ENCODE data around the gene NUDCD3. TPM values are rescaled to one million over a fixed set of nuclear protein-coding genes. Genes with fewer than 3 reads are reported as not detected.

NUDCD3 gene
- total RNA-seq, 1 experiment from 2014 or later, result 94.6 TPM

DNA sequence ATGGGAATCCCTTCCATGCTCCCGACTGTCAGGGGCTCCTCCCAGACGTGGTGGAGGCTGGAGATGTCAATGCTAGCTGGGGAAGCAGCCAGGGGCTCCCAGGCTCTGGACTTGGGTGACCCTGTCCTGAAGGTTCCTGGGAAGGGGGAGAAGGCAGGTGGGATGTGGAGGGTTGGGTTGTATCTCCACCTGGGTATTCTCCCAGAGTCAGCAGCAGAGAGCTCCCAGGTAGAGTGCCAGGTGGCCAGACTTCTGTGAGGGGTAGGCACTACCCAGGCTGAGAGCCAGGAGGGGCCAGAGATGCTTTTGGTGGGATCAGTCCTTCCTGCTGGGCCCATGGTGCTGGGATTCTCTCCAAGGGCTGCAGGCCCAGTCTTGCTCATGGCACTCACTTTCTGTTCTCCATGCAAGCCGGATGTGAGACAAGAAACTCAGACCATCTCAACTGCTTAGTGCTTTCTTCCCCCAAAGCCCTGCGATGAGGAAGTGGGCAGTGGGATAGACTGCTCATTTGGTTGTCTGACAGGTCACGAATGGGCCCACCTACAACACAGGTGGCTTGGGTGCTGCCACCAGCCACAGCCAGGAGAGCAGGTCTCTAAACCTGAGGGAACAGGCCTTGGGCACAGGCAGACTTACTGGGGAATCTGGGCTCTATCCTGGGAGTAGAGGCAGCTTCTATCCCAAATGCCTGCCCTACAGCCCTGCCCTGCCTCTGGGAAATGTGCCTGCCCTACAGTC, 112.6 kb downstream of the NUDCD3 start:
- H2AFZ ChIP-seq (ENCODE audit: low read depth, low read length, poor library complexity, severe bottlenecking), result no peak overlapping the region
- no peaks in the 10 kb centered on the region for H3K9me2 ChIP-seq (ENCODE audit: insufficient read depth)
- no peaks in the 10 kb centered on the region for H3K36me3 ChIP-seq (ENCODE audit: control insufficient read depth in 1 of 2, insufficient read depth in 2 of 2, low read length in 2 of 2)
- no peak for TF ChIP-seq ZFX (IDR thresholded peaks at IDR 0.05)
- no peak for TF ChIP-seq EZH2 (IDR thresholded peaks at IDR 0.05)
- TF ChIP-seq EZH2phosphoT487 (IDR thresholded peaks at IDR 0.05; ENCODE audit: borderline replicate concordance), result no peak
- TF ChIP-seq, protein P1, sequence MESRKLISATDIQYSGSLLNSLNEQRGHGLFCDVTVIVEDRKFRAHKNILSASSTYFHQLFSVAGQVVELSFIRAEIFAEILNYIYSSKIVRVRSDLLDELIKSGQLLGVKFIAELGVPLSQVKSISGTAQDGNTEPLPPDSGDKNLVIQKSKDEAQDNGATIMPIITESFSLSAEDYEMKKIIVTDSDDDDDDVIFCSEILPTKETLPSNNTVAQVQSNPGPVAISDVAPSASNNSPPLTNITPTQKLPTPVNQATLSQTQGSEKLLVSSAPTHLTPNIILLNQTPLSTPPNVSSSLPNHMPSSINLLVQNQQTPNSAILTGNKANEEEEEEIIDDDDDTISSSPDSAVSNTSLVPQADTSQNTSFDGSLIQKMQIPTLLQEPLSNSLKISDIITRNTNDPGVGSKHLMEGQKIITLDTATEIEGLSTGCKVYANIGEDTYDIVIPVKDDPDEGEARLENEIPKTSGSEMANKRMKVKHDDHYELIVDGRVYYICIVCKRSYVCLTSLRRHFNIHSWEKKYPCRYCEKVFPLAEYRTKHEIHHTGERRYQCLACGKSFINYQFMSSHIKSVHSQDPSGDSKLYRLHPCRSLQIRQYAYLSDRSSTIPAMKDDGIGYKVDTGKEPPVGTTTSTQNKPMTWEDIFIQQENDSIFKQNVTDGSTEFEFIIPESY (IDR thresholded peaks at IDR 0.05; ENCODE audit: extremely low read depth, insufficient replicate concordance, low read length), result no peak
- TF ChIP-seq ELF1 (IDR thresholded peaks at IDR 0.05; ENCODE audit: borderline replicate concordance, low read depth), result no peak
- no peak for TF ChIP-seq SRF (IDR thresholded peaks at IDR 0.05; ENCODE audit: low read depth)
- no peak for TF ChIP-seq YY1 (IDR thresholded peaks at IDR 0.05; ENCODE audit: extremely low read depth, insufficient replicate concordance, low read depth, low read length)
- TF ChIP-seq SIN3A (IDR thresholded peaks at IDR 0.05; ENCODE audit: low read depth), result no peak
- TF ChIP-seq POLR2AphosphoS5 (IDR thresholded peaks at IDR 0.05; ENCODE audit: low read depth, low read length), result no peak
- TF ChIP-seq, protein P2, sequence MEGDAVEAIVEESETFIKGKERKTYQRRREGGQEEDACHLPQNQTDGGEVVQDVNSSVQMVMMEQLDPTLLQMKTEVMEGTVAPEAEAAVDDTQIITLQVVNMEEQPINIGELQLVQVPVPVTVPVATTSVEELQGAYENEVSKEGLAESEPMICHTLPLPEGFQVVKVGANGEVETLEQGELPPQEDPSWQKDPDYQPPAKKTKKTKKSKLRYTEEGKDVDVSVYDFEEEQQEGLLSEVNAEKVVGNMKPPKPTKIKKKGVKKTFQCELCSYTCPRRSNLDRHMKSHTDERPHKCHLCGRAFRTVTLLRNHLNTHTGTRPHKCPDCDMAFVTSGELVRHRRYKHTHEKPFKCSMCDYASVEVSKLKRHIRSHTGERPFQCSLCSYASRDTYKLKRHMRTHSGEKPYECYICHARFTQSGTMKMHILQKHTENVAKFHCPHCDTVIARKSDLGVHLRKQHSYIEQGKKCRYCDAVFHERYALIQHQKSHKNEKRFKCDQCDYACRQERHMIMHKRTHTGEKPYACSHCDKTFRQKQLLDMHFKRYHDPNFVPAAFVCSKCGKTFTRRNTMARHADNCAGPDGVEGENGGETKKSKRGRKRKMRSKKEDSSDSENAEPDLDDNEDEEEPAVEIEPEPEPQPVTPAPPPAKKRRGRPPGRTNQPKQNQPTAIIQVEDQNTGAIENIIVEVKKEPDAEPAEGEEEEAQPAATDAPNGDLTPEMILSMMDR (IDR thresholded peaks at IDR 0.05 in 2 of 3, conservative IDR thresholded peaks at IDR 0.05 in 1 of 3; ENCODE audit: borderline replicate concordance in 1 of 3, insufficient read depth in 1 of 3, low read depth in 2 of 3, low read length in 2 of 3), result no peak
- no peak for TF ChIP-seq SP1 (IDR thresholded peaks at IDR 0.05; ENCODE audit: low read depth)
- no peak for TF ChIP-seq JUND (IDR thresholded peaks at IDR 0.05)
- TF ChIP-seq, protein P3, sequence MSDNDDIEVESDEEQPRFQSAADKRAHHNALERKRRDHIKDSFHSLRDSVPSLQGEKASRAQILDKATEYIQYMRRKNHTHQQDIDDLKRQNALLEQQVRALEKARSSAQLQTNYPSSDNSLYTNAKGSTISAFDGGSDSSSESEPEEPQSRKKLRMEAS (IDR thresholded peaks at IDR 0.05), result no peak
- TF ChIP-seq TCF7L2 (IDR thresholded peaks at IDR 0.05; ENCODE audit: borderline replicate concordance, extremely low read depth, insufficient read depth, insufficient read length), result no peak
- no peak for TF ChIP-seq CEBPB (IDR thresholded peaks at IDR 0.05; ENCODE audit: low read depth)
- TF ChIP-seq, protein P4, sequence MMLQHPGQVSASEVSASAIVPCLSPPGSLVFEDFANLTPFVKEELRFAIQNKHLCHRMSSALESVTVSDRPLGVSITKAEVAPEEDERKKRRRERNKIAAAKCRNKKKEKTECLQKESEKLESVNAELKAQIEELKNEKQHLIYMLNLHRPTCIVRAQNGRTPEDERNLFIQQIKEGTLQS (IDR thresholded peaks at IDR 0.05), result no peak
- no peak for TF ChIP-seq CBX3 (IDR thresholded peaks at IDR 0.05; ENCODE audit: low read depth)
- TF ChIP-seq, protein P5, sequence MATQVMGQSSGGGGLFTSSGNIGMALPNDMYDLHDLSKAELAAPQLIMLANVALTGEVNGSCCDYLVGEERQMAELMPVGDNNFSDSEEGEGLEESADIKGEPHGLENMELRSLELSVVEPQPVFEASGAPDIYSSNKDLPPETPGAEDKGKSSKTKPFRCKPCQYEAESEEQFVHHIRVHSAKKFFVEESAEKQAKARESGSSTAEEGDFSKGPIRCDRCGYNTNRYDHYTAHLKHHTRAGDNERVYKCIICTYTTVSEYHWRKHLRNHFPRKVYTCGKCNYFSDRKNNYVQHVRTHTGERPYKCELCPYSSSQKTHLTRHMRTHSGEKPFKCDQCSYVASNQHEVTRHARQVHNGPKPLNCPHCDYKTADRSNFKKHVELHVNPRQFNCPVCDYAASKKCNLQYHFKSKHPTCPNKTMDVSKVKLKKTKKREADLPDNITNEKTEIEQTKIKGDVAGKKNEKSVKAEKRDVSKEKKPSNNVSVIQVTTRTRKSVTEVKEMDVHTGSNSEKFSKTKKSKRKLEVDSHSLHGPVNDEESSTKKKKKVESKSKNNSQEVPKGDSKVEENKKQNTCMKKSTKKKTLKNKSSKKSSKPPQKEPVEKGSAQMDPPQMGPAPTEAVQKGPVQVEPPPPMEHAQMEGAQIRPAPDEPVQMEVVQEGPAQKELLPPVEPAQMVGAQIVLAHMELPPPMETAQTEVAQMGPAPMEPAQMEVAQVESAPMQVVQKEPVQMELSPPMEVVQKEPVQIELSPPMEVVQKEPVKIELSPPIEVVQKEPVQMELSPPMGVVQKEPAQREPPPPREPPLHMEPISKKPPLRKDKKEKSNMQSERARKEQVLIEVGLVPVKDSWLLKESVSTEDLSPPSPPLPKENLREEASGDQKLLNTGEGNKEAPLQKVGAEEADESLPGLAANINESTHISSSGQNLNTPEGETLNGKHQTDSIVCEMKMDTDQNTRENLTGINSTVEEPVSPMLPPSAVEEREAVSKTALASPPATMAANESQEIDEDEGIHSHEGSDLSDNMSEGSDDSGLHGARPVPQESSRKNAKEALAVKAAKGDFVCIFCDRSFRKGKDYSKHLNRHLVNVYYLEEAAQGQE (IDR thresholded peaks at IDR 0.05; ENCODE audit: low read depth), result no peak
- peaks cover 4% of the 10 kb centered on the region; the same call in 1 of the 2 replicates for H3K27me3 ChIP-seq (ENCODE audit: insufficient read depth, low read length)
- RAD21 ChIA-PET (ENCODE audit: low non-redundant PET in 1 of 2, low total read pairs in 2 of 2, uncharacterized antibody in 2 of 2, unreplicated experiment in 2 of 2), result no interaction called here
- intact Hi-C loops (cut with micrococcal nuclease), result no loop called here
- H3K9me3 ChIP-seq (ENCODE audit: control insufficient read depth in 1 of 2, insufficient read depth in 1 of 2, low read depth in 1 of 2, low read length in 2 of 2), result no peaks in the 10 kb centered on the region
- CTCF ChIA-PET, result no interaction called here
- no peaks in the 10 kb centered on the region for H4K20me1 ChIP-seq (ENCODE audit: insufficient read depth)
- ATAC-seq (no peak), DNase-seq (ENCODE audit: low read depth, low spot score) (no peak)
- BruUV-seq (replicated peaks), result no TSS peak
- no peaks in the 10 kb centered on the region for H3K79me2 ChIP-seq (ENCODE audit: insufficient read depth, low read length)
- no peak overlapping the region for H3K4me3 ChIP-seq (replicated peaks in 1 of 2; ENCODE audit: low read depth in 1 of 2, low read length in 2 of 2)
- H3K4me1 ChIP-seq (ENCODE audit: control insufficient read depth in 1 of 2, insufficient read depth in 2 of 2, low read length in 2 of 2), result peaks cover 0 to 14% of the 10 kb centered on the region in 2 experiments; a peak in 1 of 4 replicates
- no peak overlapping the region for H3K27ac ChIP-seq (ENCODE audit: low read depth, low read length)
- no peak overlapping the region for H3K9ac ChIP-seq (ENCODE audit: low read length)
- POLR2A ChIA-PET, result no interaction called here
- no peak overlapping the region for H3K4me2 ChIP-seq (ENCODE audit: low read length)
